Caki2 (cell line): ENCODE results near the gene CFDP1. TPM values are rescaled to one million over a fixed set of nuclear protein-coding genes. Genes with fewer than 3 reads are reported as not detected.

Source experiments
- DNase-seq: peaks from one replicate; pipeline ENCODE4 v3.0.0-alpha.2; 2015; ENCODE audit warnings: low read depth
- in situ Hi-C: cut with HindIII; loops from 2 replicates; pipeline ENCODE4 v1.10.0; 2016; ENCODE audit warnings: low sequenced_read_pairs, low pct_unique_long_range_greater_than_20kb, mixed read lengths
- total RNA-seq: library from RNA; depleted of rRNA; stranded (reverse); fragments of >200 nt; shearing (Covaris generic); gene quantifications from 2 replicates; pipeline ENCODE4 v1.2.3, GENCODE V29; 2014; ENCODE audit warnings: low replicate concordance

Gene CFDP1
- total RNA-seq, 1 experiment from 2014 or later, result 64.6 TPM

- in situ Hi-C loops, result no loop called here
Measured at GRCh38 chr16:75341564-75342307, 91.6 kb downstream of the CFDP1 start.

GRCh38 chr16:75340741-75341491, 92.4 kb downstream of the CFDP1 start:
- DNase-seq, result peak; percentile 94
- in situ Hi-C loops, result no loop called here

More at GRCh38 chr16:75341564-75342307, 91.6 kb downstream of the CFDP1 start:
- no peak for DNase-seq

GRCh38 chr16:75337430-75337829, 95.9 kb downstream of the CFDP1 start:
- in situ Hi-C loops, result no loop called here
- DNase-seq, result no peak

GRCh38 chr16:75336521-75336920, 96.8 kb downstream of the CFDP1 start:
- in situ Hi-C loops, result no loop called here
- no peak for DNase-seq

GRCh38 chr16:75333721-75334163, 99.6 kb downstream of the CFDP1 start:
- no peak for DNase-seq
- in situ Hi-C loops, result no loop called here

GRCh38 chr16:75329943-75330342, 103.4 kb downstream of the CFDP1 start:
- in situ Hi-C loops, result no loop called here
- no peak for DNase-seq

GRCh38 chr16:75326333-75326732, 107.0 kb downstream of the CFDP1 start:
- DNase-seq, result no peak
- in situ Hi-C loops, result no loop called here

- in situ Hi-C loops, result no loop called here
- no peak for DNase-seq
Measured at GRCh38 chr16:75323933-75324332, 109.4 kb downstream of the CFDP1 start.

- in situ Hi-C loops, result no loop called here
- no peak for DNase-seq
Measured at GRCh38 chr16:75323198-75323597, 110.1 kb downstream of the CFDP1 start.

GRCh38 chr16:75322740-75323139, 110.6 kb downstream of the CFDP1 start:
- in situ Hi-C loops, result no loop called here
- DNase-seq, result no peak

GRCh38 chr16:75320435-75320834, 112.9 kb downstream of the CFDP1 start:
- no peak for DNase-seq
- in situ Hi-C loops, result no loop called here

GRCh38 chr16:75319513-75320411, 113.5 kb downstream of the CFDP1 start:
- in situ Hi-C loops, result no loop called here
- no peak for DNase-seq

- in situ Hi-C loops, result no loop called here
- DNase-seq, result no peak
Measured at GRCh38 chr16:75318737-75319136, 114.6 kb downstream of the CFDP1 start.

GRCh38 chr16:75317532-75317931, 115.8 kb downstream of the CFDP1 start:
- in situ Hi-C loops, result no loop called here
- DNase-seq, result no peak

- in situ Hi-C loops, result no loop called here
- no peak for DNase-seq
Measured at GRCh38 chr16:75317101-75317522, 116.2 kb downstream of the CFDP1 start.

- in situ Hi-C loops, result no loop called here
- DNase-seq, result no peak
Measured at GRCh38 chr16:75315539-75316306, 117.6 kb downstream of the CFDP1 start.

GRCh38 chr16:75312875-75313274, 120.4 kb downstream of the CFDP1 start:
- in situ Hi-C loops, result no loop called here
- DNase-seq, result no peak

- DNase-seq, result no peak
- in situ Hi-C loops, result no loop called here
Measured at GRCh38 chr16:75311383-75311938, 121.8 kb downstream of the CFDP1 start.
